ENCODE results near the gene GLI1.

Gene GLI1

GRCh38 chr12:57451233-57451778, 8.3 kb upstream of the GLI1 start:
- DNase-seq (ENCODE audit: insufficient read length, low spot score) (no peak), FAIRE-seq (no peak)
- TF ChIP-seq POLR2A (IDR thresholded peaks at IDR 0.05; ENCODE audit: low read depth, low read length), result no peak

- no peak for FAIRE-seq
- no peak for DNase-seq (ENCODE audit: insufficient read length, low spot score)
- TF ChIP-seq POLR2A (IDR thresholded peaks at IDR 0.05; ENCODE audit: low read depth, low read length), result 0 out of 2 replicates have a peak, but pooled peaks have one; percentile 30
Observed at GRCh38 chr12:57452181-57452936, 7.2 kb upstream of the GLI1 start.

GRCh38 chr12:57452937-57453509, 6.6 kb upstream of the GLI1 start:
- no peak for TF ChIP-seq POLR2A (IDR thresholded peaks at IDR 0.05; ENCODE audit: low read depth, low read length)
- FAIRE-seq (no peak), DNase-seq (ENCODE audit: insufficient read length, low spot score) (peak; percentile 54)

- no peak for FAIRE-seq
- no peak for DNase-seq (ENCODE audit: insufficient read length, low spot score)
- no peak for TF ChIP-seq POLR2A (IDR thresholded peaks at IDR 0.05; ENCODE audit: low read depth, low read length)
Observed at GRCh38 chr12:57454213-57454565, 5.4 kb upstream of the GLI1 start.

- no peak for TF ChIP-seq POLR2A (IDR thresholded peaks at IDR 0.05; ENCODE audit: low read depth, low read length)
- DNase-seq (ENCODE audit: insufficient read length, low spot score) (no peak), FAIRE-seq (no peak)
Observed at GRCh38 chr12:57454566-57455373, 4.8 kb upstream of the GLI1 start, which contains the start of gene INHBE. Gene INHBE (plus strand): TSS chr12:57455307. CDS start chr12:57455537, 230 bp downstream.

GRCh38 chr12:57455374-57456144, 4.0 kb upstream of the GLI1 start:
- DNase-seq (ENCODE audit: insufficient read length, low spot score) (no peak), FAIRE-seq (no peak)
- no peak for TF ChIP-seq POLR2A (IDR thresholded peaks at IDR 0.05; ENCODE audit: low read depth, low read length)

GRCh38 chr12:57456145-57456700, 3.4 kb upstream of the GLI1 start:
- no peak for DNase-seq (ENCODE audit: insufficient read length, low spot score)
- TF ChIP-seq POLR2A (IDR thresholded peaks at IDR 0.05; ENCODE audit: low read depth, low read length), result no peak
- no peak for FAIRE-seq

- DNase-seq (ENCODE audit: insufficient read length, low spot score) (no peak), FAIRE-seq (no peak)
- TF ChIP-seq POLR2A (IDR thresholded peaks at IDR 0.05; ENCODE audit: low read depth, low read length), result no peak
Observed at GRCh38 chr12:57456737-57457490, 2.7 kb upstream of the GLI1 start.

- FAIRE-seq (no peak), DNase-seq (ENCODE audit: insufficient read length, low spot score) (no peak)
- no peak for TF ChIP-seq POLR2A (IDR thresholded peaks at IDR 0.05; ENCODE audit: low read depth, low read length)
Observed at GRCh38 chr12:57458665-57459054, 925 bp upstream of the GLI1 start.

GRCh38 chr12:57459055-57459749, 383 bp upstream of the GLI1 start:
- 0 out of 2 replicates have a peak, but pooled peaks have one; percentile 7 for TF ChIP-seq POLR2A (IDR thresholded peaks at IDR 0.05; ENCODE audit: low read depth, low read length)
- DNase-seq (ENCODE audit: insufficient read length, low spot score), result peak; percentile 76
- FAIRE-seq, result no peak

- DNase-seq (ENCODE audit: insufficient read length, low spot score), result no peak
- FAIRE-seq, result no peak
- no peak for TF ChIP-seq POLR2A (IDR thresholded peaks at IDR 0.05; ENCODE audit: low read depth, low read length)
Observed at GRCh38 chr12:57460468-57460784, 841 bp downstream of the GLI1 start.

GRCh38 chr12:57460841-57461275, 1.3 kb downstream of the GLI1 start:
- FAIRE-seq, result no peak
- no peak for DNase-seq (ENCODE audit: insufficient read length, low spot score)
- TF ChIP-seq POLR2A (IDR thresholded peaks at IDR 0.05; ENCODE audit: low read depth, low read length), result no peak
